Panc1 (cell line): ENCODE results near the gene SRGAP3. TPM values are rescaled to one million over a fixed set of nuclear protein-coding genes. Genes with fewer than 3 reads are reported as not detected.

Experiments used
- ATAC-seq: fragments of 200-7000 bp; cut with Tn5 transposase; 2 replicates; pipeline ENCODE4 v1.9.1; 2020; ENCODE audit warnings: mild to moderate bottlenecking, moderate library complexity
- BruUV-seq: library from RNA; stranded (reverse); fragments of 400-500 nt; replicated peaks from 2 replicates; lab custom pipeline; 2021; lab: Mats Ljungman, UMichigan
- CTCF ChIA-PET: fragments of 300-600 bp; sonication (Branson Sonifier 250); formaldehyde crosslinking; loops from one replicate; lab custom pipeline; 2022; ENCODE audit warnings: antibody characterized with exemption; lab: Charles Lee
- POLR2A ChIA-PET: fragments of 300-600 bp; sonication (Branson Sonifier 250); formaldehyde crosslinking; loops from one replicate; lab custom pipeline; 2022; ENCODE audit warnings: antibody characterized with exemption; lab: Charles Lee
- DNase-seq: peaks from one replicate; pipeline ENCODE4 v3.0.0-alpha.2; 2010; ENCODE audit warnings: low read depth, low spot score
- H3K27ac ChIP-seq: 2 replicates; pipeline ENCODE4 v1.5.1; 2011; ENCODE audit warnings: mild to moderate bottlenecking, low read length, inconsistent platforms
- H3K27me3 ChIP-seq: fragments of 200-500 bp; sonication (Bioruptor generic); 2 replicates; pipeline ENCODE4 v1.6.0; 2014; ENCODE audit warnings: low read length, inconsistent platforms; ENCODE audit not compliant: control insufficient read depth, insufficient read depth
- H3K36me3 ChIP-seq: fragments of 200-500 bp; sonication (Bioruptor generic); 2 replicates; pipeline ENCODE4 v1.5.1; 2014; ENCODE audit warnings: inconsistent platforms, mild to moderate bottlenecking, low read length, moderate library complexity; ENCODE audit not compliant: control insufficient read depth, insufficient read depth
- H3K4me1 ChIP-seq: 2 replicates; pipeline ENCODE4 v1.5.1; 2011; ENCODE audit warnings: inconsistent platforms, mild to moderate bottlenecking, low read length, moderate library complexity; ENCODE audit not compliant: control insufficient read depth, insufficient read depth
- H3K4me3 ChIP-seq, 2 experiments: 2 replicates each; pipeline ENCODE4 v1.5.1; 2011 to 2012; ENCODE audit warnings: low read depth in 2 of 2, low read length in 2 of 2, mild to moderate bottlenecking in 2 of 2, inconsistent platforms in 1 of 2, moderate library complexity in 1 of 2
- H3K9me3 ChIP-seq: fragments of 200-500 bp; sonication (Bioruptor generic); 2 replicates; pipeline ENCODE4 v1.5.1; 2014; ENCODE audit warnings: low read depth, mild to moderate bottlenecking, inconsistent platforms, low read length, moderate library complexity; ENCODE audit not compliant: control insufficient read depth, insufficient read depth
- POLR2AphosphoS5 ChIP-seq: IDR thresholded peaks from 2 replicates; pipeline ENCODE4 v1.6.1; 2012; ENCODE audit warnings: mild to moderate bottlenecking, low read depth, low read length, moderate library complexity
- REST ChIP-seq, 2 experiments: IDR thresholded peaks; 2 replicates each; pipeline ENCODE4 v1.6.1; 2011 to 2012; ENCODE audit warnings: low read depth in 2 of 2, control low read depth in 1 of 2, low read length in 1 of 2, mild to moderate bottlenecking in 1 of 2, moderate library complexity in 1 of 2; ENCODE audit not compliant: insufficient read depth in 1 of 2
- SIN3A ChIP-seq: IDR thresholded peaks from 2 replicates; pipeline ENCODE4 v1.6.1; 2012; ENCODE audit warnings: low read depth, mild to moderate bottlenecking, low read length, moderate library complexity, borderline replicate concordance; ENCODE audit not compliant: insufficient read depth
- TCF7L2 ChIP-seq: IDR thresholded peaks from 2 replicates; pipeline ENCODE4 v1.6.1; 2011; ENCODE audit warnings: mild to moderate bottlenecking, low read depth, low read length, inconsistent platforms
- in situ Hi-C: cut with HindIII; loops from 2 replicates; pipeline ENCODE4 v1.10.0; 2016; ENCODE audit warnings: low sequenced_read_pairs, low pct_unique_long_range_greater_than_20kb
- intact Hi-C: fragments of 100-400 bp; cut with micrococcal nuclease; formaldehyde crosslinking; loops from one replicate; pipeline ENCODE4 v1.10.0; 2022; ENCODE audit not compliant: unreplicated experiment
- total RNA-seq: library from RNA; stranded (reverse); gene quantifications from one replicate; pipeline ENCODE4 v1.2.1, GENCODE V29; 2021; ENCODE audit not compliant: unreplicated experiment
- TF ChIP-seq, protein P1 (sequence below): fragments of 450-650 bp; IDR thresholded peaks from 2 replicates; pipeline ENCODE4 v1.5.1; 2017; ENCODE audit warnings: mild to moderate bottlenecking

The SRGAP3 gene
- total RNA-seq, 1 experiment from 2014 or later, result 0.82 TPM

GRCh38 chr3:8952130-8952529, 297.3 kb downstream of the SRGAP3 start:
- no TSS peak for BruUV-seq
- TF ChIP-seq SIN3A (no peak), REST (IDR thresholded peaks at IDR 0.05; ENCODE audit: insufficient read depth in 1 of 2, low read depth in 2 of 2, low read length in 1 of 2) (no peak), TCF7L2 (no peak), POLR2AphosphoS5 (no peak)
- TF ChIP-seq, protein P1, sequence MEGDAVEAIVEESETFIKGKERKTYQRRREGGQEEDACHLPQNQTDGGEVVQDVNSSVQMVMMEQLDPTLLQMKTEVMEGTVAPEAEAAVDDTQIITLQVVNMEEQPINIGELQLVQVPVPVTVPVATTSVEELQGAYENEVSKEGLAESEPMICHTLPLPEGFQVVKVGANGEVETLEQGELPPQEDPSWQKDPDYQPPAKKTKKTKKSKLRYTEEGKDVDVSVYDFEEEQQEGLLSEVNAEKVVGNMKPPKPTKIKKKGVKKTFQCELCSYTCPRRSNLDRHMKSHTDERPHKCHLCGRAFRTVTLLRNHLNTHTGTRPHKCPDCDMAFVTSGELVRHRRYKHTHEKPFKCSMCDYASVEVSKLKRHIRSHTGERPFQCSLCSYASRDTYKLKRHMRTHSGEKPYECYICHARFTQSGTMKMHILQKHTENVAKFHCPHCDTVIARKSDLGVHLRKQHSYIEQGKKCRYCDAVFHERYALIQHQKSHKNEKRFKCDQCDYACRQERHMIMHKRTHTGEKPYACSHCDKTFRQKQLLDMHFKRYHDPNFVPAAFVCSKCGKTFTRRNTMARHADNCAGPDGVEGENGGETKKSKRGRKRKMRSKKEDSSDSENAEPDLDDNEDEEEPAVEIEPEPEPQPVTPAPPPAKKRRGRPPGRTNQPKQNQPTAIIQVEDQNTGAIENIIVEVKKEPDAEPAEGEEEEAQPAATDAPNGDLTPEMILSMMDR, result no peak
- intact Hi-C loops (no loop called here), in situ Hi-C loops (no loop called here)
- ChIA-PET POLR2A (no interaction called here), CTCF (no interaction called here)
- no peak for ATAC-seq
- no peak for DNase-seq
- no peaks in the 10 kb centered on the region for H3K27me3 ChIP-seq
- H3K27ac ChIP-seq, result no peak overlapping the region
- H3K4me3 ChIP-seq, result no peak overlapping the region
- no peaks in the 10 kb centered on the region for H3K9me3 ChIP-seq
- no peaks in the 10 kb centered on the region; the same call in 1 of the 2 replicates for H3K4me1 ChIP-seq
- no peaks in the 10 kb centered on the region; the same call in none of the 2 replicates for H3K36me3 ChIP-seq

DNA sequence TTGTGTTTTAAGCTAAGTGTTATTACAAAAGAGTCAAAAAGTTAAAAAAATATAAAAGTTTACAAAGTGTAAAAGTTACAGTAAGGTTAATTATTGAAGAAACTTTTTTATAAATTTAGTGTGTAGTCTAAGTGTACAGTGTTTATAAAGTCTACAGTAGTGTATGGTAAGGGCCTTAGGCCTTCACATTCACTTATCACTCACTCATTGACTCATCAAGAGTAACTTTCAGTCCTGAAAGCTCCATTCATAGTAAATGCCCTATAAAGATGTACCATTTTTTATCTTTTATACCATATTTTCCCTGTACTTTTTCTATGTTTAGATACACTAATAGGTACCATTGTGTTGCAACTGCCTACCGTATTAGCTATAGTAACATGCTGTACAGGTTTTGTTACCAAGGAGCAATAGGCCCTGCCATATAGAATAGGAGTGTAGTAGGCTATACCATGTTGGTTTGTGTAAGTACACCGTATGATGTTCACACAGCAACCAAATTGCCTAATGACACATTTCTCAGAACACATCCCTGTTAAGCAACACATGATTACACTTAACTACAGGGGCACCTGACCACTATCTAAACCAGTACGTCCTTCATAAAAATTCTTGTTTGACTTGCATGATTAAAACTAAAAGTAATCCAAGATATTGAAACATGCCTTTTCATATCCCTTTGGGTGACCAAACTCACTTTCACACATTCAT, 303.4 kb downstream of the SRGAP3 start:
- CTCF ChIA-PET, result no interaction called here
- H3K27ac ChIP-seq, result no peak overlapping the region
- in situ Hi-C loops (no loop called here), intact Hi-C loops (no loop called here)
- ATAC-seq (no peak), DNase-seq (no peak)
- peaks cover 16% of the 10 kb centered on the region; the same call in 1 of the 2 replicates for H3K9me3 ChIP-seq
- POLR2A ChIA-PET, result no interaction called here
- BruUV-seq, result no TSS peak
- no peaks in the 10 kb centered on the region for H3K27me3 ChIP-seq
- H3K36me3 ChIP-seq, result no peaks in the 10 kb centered on the region; the same call in 1 of the 2 replicates
- TF ChIP-seq POLR2AphosphoS5, result no peak
- TF ChIP-seq, protein P1, result no peak
- TF ChIP-seq TCF7L2, result no peak
- no peak for TF ChIP-seq REST (IDR thresholded peaks at IDR 0.05; ENCODE audit: insufficient read depth in 1 of 2, low read depth in 2 of 2, low read length in 1 of 2)
- no peak for TF ChIP-seq SIN3A
- no peak overlapping the region for H3K4me3 ChIP-seq
- H3K4me1 ChIP-seq, result no peaks in the 10 kb centered on the region; the same call in 1 of the 2 replicates
